HT-29 (cell line): ENCODE results near the gene CCNG2. TPM values are rescaled to one million over a fixed set of nuclear protein-coding genes. Genes with fewer than 3 reads are reported as not detected.

Source experiments
- DNase-seq: peaks from one replicate; pipeline ENCODE4 v3.0.0-alpha.2; 2015; ENCODE audit warnings: low spot score
- small RNA-seq: library from RNA; depleted of rRNA; stranded (forward); fragments of <200 nt; gene quantifications from one replicate; pipeline ENCODE3, GENCODE V24; 2014
- total RNA-seq: library from RNA; depleted of rRNA; stranded (reverse); fragments of >200 nt; shearing (Covaris generic); gene quantifications from 2 replicates; pipeline ENCODE4 v1.2.3, GENCODE V29; 2014; rRNA removed

The CCNG2 gene
- total RNA-seq, 1 experiment from 2014 or later: 6.0 TPM

- DNase-seq: peak; percentile 55
These were observed 44.9 kb downstream of the CCNG2 start for GRCh38 chr4:77201857-77202256.

- DNase-seq: no peak
These were observed 45.5 kb downstream of the CCNG2 start for GRCh38 chr4:77202491-77202890.

GRCh38 chr4:77203380-77204197 is 46.6 kb downstream of the CCNG2 start:
- peak; percentile 79 for DNase-seq

- DNase-seq: no peak
These were observed 47.6 kb downstream of the CCNG2 start for GRCh38 chr4:77204621-77205020.

- DNase-seq: no peak
These were observed 52.0 kb downstream of the CCNG2 start for GRCh38 chr4:77209012-77209411.

GRCh38 chr4:77209936-77210335 is 52.9 kb downstream of the CCNG2 start:
- no peak for DNase-seq

GRCh38 chr4:77215107-77215506 is 58.1 kb downstream of the CCNG2 start:
- DNase-seq: no peak

GRCh38 chr4:77217526-77217925 is 60.5 kb downstream of the CCNG2 start:
- no peak for DNase-seq

- no peak for DNase-seq
These were observed 62.3 kb downstream of the CCNG2 start for GRCh38 chr4:77219266-77219665.

Small RNAs within 50 kb of the gene (small RNA-seq; reads per million reads assigned to genes)
- not detected for gene RNU6-1187P

Other genes starting within 250 kb of the CCNG2 start
- 24.7 and 27.6 TPM in 2 replicates for gene SEPTIN11, start 207.5 kb upstream of the CCNG2 start, total RNA-seq
- 92.6 and 116 TPM in 2 replicates for gene CCNI, start 81.2 kb upstream of the CCNG2 start, total RNA-seq